IPS DF 6.9 (cell line): ENCODE results near the gene KRT6A.
"Not testable (repeated sequence)": the region's sequence is repeated elsewhere in the genome, so short reads cannot be mapped to it uniquely, and the experiment has no call there.

Source experiments
- DNase-seq: peaks from one replicate; pipeline ENCODE4 v3.0.0-alpha.2; 2013; ENCODE audit warnings: low read depth, low spot score
- H3K27ac ChIP-seq: one replicate; pipeline ENCODE4 v1.5.1; 2013; ENCODE audit warnings: low read length, control low read depth
- H3K27me3 ChIP-seq: 2 replicates; pipeline ENCODE4 v1.6.1; 2013; ENCODE audit warnings: mild to moderate bottlenecking, low read length; ENCODE audit not compliant: control insufficient read depth, insufficient read depth
- H3K36me3 ChIP-seq: 2 replicates; pipeline ENCODE4 v1.6.1; 2013; ENCODE audit warnings: low read length; ENCODE audit not compliant: control insufficient read depth, insufficient read depth
- H3K4me1 ChIP-seq: 2 replicates; pipeline ENCODE4 v1.6.1; 2013; ENCODE audit warnings: low read length; ENCODE audit not compliant: control insufficient read depth, insufficient read depth
- H3K4me3 ChIP-seq: 2 replicates; pipeline ENCODE4 v1.5.1; 2013; ENCODE audit warnings: mild to moderate bottlenecking, low read length
- H3K9me3 ChIP-seq: 2 replicates; pipeline ENCODE4 v1.6.1; 2013; ENCODE audit warnings: low read length, inconsistent platforms; ENCODE audit not compliant: control insufficient read depth, insufficient read depth
- WGBS: extraction: QIAGEN DNeasy Blood & Tissue Kit; methylation state at CpG from one replicate; pipeline ENCODE4 v1.1.7; 2013; ENCODE audit warnings: mixed read lengths, missing lambda C conversion rate; ENCODE audit not compliant: insufficient read length, insufficient coverage; 5-methylcytosine and 5-hydroxymethylcytosine counted together

KRT6A gene

DNA sequence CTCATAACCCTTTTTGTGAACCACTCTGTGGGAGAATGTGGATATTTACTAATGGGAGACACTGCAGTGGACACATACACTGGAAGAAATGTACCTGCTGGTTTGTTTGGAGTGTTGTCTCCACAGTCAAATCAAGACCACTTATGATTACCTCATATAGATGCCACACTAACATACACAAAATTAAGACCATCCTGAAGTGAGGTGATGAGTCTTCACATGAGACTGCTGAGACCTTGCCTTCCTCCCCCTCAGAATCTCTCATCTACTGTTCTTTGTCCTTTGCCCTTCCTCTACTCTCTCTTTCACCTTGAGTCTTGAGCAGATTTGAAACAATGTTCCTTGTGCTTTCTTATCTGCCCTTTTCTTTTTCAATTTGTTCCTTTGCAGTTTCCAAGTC is 4.3 kb downstream of the KRT6A start:
- no peak overlapping the region for H3K27ac ChIP-seq
- H3K4me3 ChIP-seq = no peak overlapping the region
- no peaks in the 10 kb centered on the region for H3K4me1 ChIP-seq
- no peaks in the 10 kb centered on the region for H3K9me3 ChIP-seq
- no peaks in the 10 kb centered on the region for H3K27me3 ChIP-seq
- no peak for DNase-seq
- no peaks in the 10 kb centered on the region for H3K36me3 ChIP-seq

DNA sequence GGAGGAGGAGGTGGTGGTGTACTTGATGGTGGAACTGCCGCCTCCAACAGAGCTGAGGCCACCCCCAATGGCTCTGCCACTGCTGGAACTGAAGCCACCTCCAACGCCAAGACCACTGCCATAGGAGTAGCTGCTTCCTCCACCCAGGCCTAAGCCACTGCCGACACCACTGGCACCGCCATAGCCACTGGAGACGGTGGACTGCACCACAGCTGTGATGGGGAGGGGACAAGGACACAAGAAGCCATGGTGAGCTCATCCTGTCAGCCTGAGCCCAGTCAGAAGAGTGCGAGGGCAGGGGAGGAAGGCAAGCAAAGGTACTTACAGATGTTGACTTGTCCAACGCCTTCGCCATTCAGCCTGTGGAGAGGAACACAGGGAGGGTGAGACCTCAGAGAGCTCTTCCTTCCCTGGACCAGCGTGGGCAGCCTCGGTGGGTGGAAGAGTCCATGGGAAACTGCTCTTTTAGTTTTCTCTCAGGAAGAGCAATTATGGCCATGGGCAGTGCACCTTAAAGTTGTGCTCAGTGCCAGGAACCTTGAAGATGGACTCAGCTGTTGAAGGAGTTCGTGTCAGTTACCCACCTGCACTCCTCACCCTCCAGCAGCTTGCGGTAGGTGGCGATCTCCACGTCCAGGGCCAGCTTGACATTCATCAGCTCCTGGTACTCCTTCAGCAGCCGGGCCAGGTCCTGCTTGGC is 5.2 kb downstream of the KRT6A start:
- H3K27me3 ChIP-seq, H3K36me3 ChIP-seq, H3K4me3 ChIP-seq, H3K9me3 ChIP-seq, H3K4me1 ChIP-seq, H3K27ac ChIP-seq, DNase-seq: not testable (repeated sequence)
- WGBS = no CpG with 5 or more reads among the region's 15 CpGs

GRCh38 chr12:52487211-52487610 is 5.8 kb downstream of the KRT6A start:
- Histone ChIP-seq H3K9me3 (no peaks in the 10 kb centered on the region), H3K4me1 (no peaks in the 10 kb centered on the region), H3K4me3 (no peak overlapping the region), H3K36me3 (no peaks in the 10 kb centered on the region), H3K27ac (no peak overlapping the region), H3K27me3 (no peaks in the 10 kb centered on the region)
- no CpG with 5 or more reads among the region's 1 CpG for WGBS
- DNase-seq = no peak

DNA sequence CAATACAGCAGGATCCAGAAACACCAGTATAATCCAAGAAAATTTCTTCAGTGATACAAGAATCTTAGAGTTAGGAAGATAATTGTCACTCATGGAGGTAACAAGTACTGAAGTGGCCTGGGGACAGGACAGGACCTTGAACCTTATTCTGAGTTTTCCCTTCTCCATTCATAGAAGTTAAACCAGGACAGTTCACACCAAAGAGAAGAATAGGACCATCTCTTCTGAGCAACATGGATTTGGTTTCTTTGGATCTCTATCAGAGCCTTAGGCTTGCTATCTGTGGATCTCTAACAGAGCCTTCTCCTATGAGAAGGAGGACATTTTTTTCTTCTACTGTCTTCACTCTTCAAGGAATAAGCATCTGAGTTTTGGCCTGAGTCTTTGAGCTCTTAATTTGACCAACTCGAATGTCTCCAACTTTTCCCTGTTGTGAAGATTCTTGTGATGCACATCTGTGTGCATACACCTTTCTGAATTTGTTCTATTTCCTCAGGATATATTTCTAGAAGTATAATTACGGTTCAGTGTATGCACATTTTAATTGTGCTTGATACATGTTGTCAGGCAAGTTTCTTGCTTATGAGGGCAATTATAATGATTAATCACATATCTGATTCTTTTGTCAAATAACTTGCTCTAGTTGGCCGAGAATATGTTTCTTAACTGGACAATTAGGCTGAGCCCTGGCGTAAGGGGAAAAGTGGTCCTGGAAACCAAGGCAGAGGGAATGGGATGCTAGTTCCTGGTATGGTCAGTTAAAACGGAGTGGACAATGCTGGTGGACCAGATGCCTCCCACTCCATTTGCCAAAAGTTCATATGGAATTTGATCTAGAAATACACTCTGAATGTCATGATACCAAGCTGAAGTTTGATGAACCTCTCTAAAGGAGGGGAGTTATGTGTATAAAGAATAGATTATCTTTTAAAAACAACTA is 6.6 kb downstream of the KRT6A start:
- H3K27ac ChIP-seq = no peak overlapping the region
- no CpG with 5 or more reads among the region's 5 CpGs for WGBS
- no peaks in the 10 kb centered on the region for H3K4me1 ChIP-seq
- H3K4me3 ChIP-seq = no peak overlapping the region
- no peaks in the 10 kb centered on the region for H3K36me3 ChIP-seq
- no peaks in the 10 kb centered on the region for H3K27me3 ChIP-seq
- DNase-seq = no peak
- no peaks in the 10 kb centered on the region for H3K9me3 ChIP-seq

GRCh38 chr12:52480073-52480472 is 13.0 kb downstream of the KRT6A start:
- Histone ChIP-seq H3K4me3 (no peak overlapping the region), H3K27me3 (no peaks in the 10 kb centered on the region), H3K36me3 (no peaks in the 10 kb centered on the region), H3K9me3 (no peaks in the 10 kb centered on the region), H3K4me1 (no peaks in the 10 kb centered on the region), H3K27ac (no peak overlapping the region)
- no peak for DNase-seq
- WGBS = no CpG with 5 or more reads among the region's 3 CpGs

DNA sequence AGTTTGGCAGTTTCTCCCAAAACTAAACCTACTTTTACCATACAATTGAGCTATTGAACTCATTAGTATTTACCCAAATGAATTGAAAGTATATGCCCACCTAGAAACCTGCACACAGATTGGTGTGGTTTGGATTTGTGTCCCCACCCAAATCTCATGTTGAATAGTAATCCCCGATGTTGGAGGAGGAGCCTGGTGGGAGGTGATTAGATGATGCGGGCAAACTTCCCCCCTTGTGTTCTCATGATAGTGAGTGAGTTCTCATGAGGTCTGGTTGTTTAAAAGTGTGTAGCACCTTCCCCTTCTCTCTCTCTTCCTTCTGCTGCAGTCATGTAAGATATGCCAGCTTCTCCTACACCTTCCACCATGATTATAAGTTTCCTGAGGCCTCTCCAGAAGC is 15.4 kb downstream of the KRT6A start:
- DNase-seq = no peak
- no CpG with 5 or more reads among the region's 2 CpGs for WGBS
- H3K27me3 ChIP-seq = no peaks in the 10 kb centered on the region
- no peaks in the 10 kb centered on the region for H3K9me3 ChIP-seq
- no peaks in the 10 kb centered on the region for H3K36me3 ChIP-seq
- no peaks in the 10 kb centered on the region for H3K4me1 ChIP-seq
- H3K4me3 ChIP-seq = no peak overlapping the region
- no peak overlapping the region for H3K27ac ChIP-seq

DNA sequence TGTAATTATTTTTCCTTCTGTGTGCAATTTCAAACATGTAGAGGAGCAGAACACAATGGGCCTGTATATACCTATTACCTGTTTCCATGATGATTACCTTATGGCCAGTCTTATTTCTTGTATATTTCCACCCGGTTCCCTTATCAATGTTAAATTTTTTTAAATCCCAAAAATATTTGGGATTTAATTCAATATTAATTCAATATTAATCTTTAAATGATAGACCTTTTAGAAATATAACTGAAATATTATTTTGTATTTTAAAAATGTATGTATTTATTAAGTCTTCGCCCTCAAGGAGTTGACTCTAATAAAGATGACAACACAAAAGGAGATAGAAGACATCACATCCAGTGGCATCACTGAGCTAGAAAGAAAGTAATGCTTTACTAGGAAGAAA is 18.8 kb downstream of the KRT6A start:
- Histone ChIP-seq H3K9me3 (no peaks in the 10 kb centered on the region), H3K4me1 (no peaks in the 10 kb centered on the region), H3K4me3 (no peak overlapping the region), H3K27me3 (no peaks in the 10 kb centered on the region), H3K36me3 (no peaks in the 10 kb centered on the region), H3K27ac (no peak overlapping the region)
- no peak for DNase-seq
- no CpG with 5 or more reads among the region's 2 CpGs for WGBS

DNA sequence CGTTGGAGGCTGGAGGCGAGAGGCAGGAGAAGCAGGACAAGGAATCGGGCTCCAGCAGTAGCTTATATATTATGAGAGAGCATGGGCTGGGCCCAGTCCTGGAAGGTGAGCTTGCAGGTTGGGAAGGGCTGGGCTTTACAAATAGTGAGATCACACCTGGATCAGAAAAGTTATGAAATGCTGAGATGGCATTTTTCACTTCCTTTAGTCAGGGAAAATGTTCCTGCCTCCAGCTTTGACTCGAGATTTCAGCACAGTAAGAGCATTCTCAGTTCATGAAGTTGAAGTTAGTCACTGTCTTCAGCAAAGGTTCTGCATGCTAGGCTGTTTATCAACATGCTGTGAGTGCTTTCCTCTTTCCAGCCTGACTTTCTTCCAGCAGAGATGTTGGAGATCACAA is 19.3 kb downstream of the KRT6A start, which contains the start of gene KRT6C:
KRT6C (minus strand) TSS at position 38 of the 400 bp plus-strand sequence. CDS start 68 bp downstream, outside the sequence.
- H3K27me3 ChIP-seq = no peaks in the 10 kb centered on the region
- H3K4me1 ChIP-seq = no peaks in the 10 kb centered on the region

GRCh38 chr12:52469853-52470252 is 23.2 kb downstream of the KRT6A start:
- Histone ChIP-seq H3K36me3 (no peaks in the 10 kb centered on the region), H3K27ac (no peak overlapping the region), H3K9me3 (no peaks in the 10 kb centered on the region), H3K4me1 (no peaks in the 10 kb centered on the region), H3K27me3 (no peaks in the 10 kb centered on the region), H3K4me3 (no peak overlapping the region)
- WGBS = no CpG with 5 or more reads among the region's 4 CpGs
- DNase-seq = no peak

More for the DNA sequence above, 19.3 kb downstream of the KRT6A start, which contains the start of gene KRT6C:
- WGBS = no CpG with 5 or more reads among the region's 4 CpGs
- no peaks in the 10 kb centered on the region for H3K36me3 ChIP-seq
- no peak within 1 kb of the TSS for H3K4me3 ChIP-seq
- H3K9me3 ChIP-seq = no peaks in the 10 kb centered on the region
- DNase-seq = no peak
- H3K27ac ChIP-seq = no peak within 1 kb of the TSS

DNA sequence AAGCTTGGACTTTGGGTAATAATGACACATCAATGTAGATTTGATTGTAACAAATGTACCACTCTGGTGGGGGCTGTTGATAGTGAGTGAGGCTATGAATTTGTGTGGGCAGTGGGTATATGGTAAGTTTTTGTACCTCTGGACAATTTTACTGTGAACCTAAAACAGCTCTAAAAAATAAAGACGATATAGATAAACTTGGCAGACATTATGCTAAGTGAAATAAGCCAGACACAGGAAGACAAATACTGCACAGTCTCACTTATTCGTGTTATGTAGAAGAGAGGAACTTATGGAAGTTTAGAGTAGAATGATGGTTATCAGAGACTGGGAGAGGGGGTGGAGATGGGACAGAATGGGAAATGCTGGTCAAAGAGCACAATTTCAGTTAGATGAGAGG is 28.2 kb downstream of the KRT6A start:
- WGBS = no CpG with 5 or more reads among the region's 2 CpGs
- Histone ChIP-seq H3K4me3 (no peak overlapping the region), H3K36me3 (no peaks in the 10 kb centered on the region), H3K9me3 (no peaks in the 10 kb centered on the region), H3K27ac (no peak overlapping the region), H3K4me1 (no peaks in the 10 kb centered on the region), H3K27me3 (no peaks in the 10 kb centered on the region)
- DNase-seq = no peak
